ENCODE data around the gene NOP9.
"Not testable (repeated sequence)": the region's sequence is repeated elsewhere in the genome, so short reads cannot be mapped to it uniquely, and the experiment has no call there.

The NOP9 gene

DNA sequence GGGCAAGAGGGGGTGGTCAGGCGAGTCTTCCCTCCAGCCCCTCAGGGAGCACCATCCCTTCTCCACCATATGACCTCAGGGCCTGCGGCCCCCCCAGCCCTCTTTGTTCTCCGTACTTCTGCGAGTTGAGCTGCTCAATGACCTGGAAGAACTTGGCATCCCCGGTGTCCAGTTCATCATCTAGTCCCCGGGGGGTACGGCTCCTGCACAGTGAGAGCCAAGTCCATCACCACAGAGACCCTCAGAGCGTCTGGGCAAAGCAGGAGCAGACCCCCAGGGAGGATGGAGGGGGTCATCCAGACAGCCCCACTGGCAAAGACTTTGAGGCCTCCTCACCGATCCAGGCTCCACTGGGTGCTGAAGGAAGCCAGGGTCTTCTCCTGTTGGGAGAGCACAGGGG, 26.3 kb downstream of the NOP9 start:
- no peak for DNase-seq (ENCODE audit: low read depth in 2 of 2)

DNA sequence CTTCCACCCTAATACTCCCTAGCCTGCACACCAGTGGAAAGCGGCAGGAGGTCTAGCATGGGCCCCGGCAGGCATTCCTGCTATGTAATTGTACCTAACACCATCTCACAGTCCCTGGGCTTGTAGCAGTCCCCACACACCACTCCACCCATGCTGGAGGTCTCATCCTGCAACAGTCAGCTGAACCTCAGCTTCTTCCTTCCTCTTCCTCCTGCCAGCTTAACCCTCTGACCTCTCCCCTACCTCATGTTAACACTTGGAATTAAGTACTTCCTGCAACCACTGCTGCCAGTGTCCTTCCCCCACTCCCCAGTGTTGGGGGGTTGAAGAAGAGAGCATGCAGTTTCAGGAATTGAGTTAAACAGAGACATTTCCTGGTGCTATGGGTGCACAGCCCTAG, 27.7 kb downstream of the NOP9 start:
- DNase-seq (ENCODE audit: low read depth in 2 of 2) = no peak

DNA sequence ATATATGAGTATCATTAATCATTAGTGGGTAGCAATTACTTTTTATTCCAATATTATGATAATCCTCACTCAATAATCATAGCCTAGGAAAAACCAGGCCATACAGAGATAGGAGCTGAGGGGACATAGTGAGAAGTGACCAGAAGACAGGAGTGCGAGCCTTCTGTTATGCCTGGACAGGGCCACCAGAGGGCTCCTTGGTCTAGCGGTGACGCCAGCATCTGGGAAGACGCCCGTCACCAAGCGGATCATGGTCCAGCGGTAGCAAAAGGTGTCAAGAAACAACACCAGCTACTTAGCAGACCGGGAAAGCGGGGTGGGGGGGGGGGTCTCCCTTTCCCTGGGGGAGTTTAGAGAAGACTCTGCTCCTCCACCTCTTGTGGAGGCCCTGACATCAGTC, 28.3 kb downstream of the NOP9 start:
- not testable (repeated sequence) for DNase-seq (ENCODE audit: low read depth in 2 of 2)

DNA sequence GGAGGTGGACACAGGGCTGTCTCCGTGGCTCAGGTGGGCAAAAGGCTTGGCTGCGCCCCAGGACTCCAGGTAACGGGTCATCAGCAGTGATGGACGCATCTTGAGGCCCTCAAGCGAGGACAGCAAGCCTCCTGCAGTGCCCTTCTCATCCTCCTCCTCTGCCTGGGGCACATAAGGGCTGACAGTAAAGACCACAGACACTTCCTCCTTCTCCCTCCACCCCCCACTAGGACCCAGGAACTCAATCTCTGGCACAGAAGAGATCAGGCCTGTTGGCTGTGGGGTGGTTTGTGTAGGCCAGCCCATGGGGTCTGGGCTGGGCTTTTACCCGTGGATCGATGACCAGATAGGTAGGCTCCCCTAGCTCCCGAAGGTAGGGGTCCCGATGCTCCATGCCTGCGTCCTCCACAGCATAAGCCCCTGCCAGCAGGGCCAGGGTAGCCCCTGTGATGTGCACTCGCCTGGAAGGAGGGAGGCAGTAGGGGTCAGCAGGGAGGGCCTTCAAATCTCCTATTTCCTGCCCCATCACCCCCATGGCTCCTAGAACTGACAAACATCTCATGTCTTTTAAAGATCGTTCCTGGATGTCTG, 29.5 kb downstream of the NOP9 start:
- DNase-seq (ENCODE audit: low read depth in 2 of 2) = no peak

DNA sequence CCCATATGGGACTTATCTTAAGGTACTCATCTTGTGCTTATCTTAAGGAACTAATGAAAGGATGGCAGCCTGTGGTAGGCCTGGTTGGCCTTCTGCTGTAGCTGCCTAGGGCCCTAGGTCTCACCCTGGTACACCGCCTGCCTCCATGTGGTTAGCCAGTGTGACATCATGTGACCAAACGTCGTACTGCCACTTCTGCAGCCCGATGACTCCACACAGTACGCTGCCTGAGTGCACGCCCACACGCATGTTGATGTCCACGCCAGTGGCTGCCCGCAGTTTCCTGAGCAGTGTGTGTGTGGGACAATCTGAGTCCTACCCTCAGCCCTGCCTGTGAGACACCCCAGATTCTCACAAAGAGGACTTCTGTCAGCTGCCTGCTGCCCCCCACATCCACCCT, 30.1 kb downstream of the NOP9 start:
- DNase-seq (ENCODE audit: low read depth in 2 of 2) = no peak

DNA sequence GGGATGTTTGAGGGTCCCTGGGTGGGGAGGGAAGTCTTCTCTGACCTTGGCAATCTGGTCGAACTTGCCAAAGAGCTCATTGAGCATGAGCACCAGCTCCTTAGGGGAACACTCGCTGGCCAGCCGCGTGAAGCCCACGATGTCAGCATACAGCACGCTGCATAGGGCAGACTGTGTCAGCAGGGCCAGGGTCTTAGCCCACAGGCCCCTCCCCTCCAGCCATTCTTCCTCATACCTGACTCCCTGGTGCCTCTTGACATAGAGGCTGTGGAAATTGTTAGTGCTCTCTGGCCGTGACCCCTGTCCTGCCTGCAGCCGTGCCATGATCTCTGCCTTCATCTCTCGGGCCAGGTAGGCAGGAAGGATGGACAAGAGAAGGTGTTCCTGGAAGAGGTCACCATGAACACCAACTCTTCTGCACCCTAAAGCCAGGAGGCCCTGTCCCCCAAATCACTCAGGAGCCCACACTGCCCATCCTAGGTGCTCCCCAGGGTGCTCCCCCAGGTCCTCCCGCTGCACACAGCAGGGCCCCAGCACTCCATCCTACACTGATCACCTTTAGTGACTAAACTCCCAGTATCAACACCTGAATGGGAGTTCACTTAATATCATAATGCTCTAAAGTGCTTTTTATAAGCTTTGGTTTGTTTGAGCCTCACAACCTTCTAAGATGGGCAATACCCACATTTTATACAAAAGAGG, 31.5 kb downstream of the NOP9 start:
- no peak for DNase-seq (ENCODE audit: low read depth in 2 of 2)

DNA sequence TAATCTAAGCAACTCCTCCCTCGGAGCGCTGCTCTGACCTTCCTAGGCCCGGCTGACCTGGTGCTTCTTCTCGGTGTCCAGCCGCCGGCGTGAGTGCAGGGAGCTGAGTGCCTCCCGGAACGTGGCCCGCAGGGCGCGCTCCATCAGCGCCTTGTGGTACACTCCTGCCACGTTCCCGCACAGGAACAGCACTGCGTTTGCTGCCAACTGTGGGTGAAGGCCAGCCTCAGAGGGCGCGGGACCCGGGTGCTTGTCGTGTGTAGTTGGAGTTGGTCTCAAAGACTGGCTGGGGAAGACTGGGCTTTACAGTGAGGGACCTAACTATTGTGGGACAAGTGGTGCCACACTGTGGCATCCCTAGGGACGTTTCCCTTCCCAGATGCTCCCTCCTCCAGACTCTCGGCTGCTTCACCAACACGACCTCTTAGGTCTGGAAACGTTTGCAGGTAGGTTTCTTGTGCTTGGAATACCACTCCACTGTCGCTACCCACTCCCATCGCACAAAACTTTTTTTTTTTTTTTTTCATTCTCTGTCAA, 32.1 kb downstream of the NOP9 start:
- no peak for DNase-seq (ENCODE audit: low read depth in 2 of 2)

DNA sequence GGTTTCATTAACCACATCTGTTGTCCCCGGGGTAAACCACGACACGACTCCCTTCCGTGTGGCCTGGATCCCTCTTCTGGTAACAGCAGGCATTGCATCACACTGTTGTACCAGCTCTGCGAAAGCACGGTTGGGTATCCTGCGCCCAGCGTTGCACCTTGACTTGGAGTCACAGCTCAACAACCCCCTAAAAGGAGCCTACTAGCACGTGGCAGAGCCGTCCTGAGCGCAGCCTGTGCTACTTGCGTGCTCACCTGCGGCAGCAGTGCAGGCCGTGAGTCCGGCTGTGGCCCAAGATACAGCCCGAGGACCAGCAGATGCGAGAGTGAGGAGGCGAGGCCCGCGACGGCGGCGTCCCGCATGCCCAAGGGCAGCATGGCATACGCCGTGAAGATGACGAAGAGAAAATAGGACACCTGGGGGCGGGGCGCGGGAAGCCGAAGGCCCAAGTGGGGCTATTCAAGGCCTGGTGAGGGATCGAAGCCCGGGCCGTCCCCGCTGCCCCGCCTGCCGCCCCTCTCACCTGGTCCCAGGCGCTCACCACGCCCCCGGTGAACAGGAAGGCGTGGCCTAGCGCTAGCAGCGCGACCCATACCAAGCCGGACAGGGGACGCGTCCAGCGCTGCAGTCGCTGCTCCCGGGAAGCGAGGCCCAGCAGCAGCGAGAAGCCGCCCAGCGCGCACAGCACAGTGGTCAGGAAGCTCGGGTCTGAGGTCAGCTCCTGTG, 32.8 kb downstream of the NOP9 start:
- no peak for DNase-seq (ENCODE audit: low read depth in 2 of 2)

DNA sequence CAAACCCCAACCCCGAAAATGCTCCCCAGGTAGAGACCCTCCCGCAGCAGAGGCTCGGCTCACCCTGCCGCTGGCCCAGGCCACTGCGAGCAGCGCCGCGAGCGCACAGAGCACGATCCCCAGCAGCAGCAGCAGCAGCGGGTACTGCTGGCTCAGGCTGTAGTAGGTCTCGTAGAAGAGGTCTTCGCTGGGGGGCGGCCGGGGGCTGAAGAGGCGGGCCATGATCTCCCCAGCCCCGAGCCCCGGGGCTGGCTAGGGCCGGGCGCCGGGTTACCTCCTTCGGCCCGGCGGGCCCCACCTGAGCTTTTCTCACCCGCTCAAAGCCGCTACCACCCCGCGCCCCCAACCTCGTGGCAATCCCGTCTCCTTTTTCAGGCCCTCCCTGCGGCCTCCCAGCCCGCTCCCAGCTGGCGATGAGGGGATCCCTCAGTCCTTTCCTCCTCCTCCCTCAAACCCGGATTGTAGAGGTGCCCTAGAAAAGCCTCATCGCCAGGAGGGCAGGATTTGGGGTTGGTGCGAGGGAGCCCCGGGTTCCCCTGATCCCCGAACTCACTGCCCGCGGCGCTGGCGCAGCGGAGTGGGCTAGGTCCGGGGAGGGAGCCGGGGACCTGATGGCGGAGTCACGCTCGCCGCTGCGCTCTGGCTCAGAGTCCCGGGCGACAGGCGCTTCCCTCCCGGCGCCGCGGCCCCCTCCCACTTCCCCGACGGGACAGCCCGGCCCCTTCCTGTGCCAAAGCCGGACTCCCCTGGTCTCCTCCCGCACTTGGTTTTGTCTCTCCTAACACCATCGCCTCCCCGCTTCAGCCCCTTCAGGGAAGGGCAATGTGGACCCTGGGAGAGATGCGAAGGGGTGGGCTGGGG, 35.0 kb downstream of the NOP9 start, which contains the start of gene ADCY4:
ADCY4 (minus strand) TSS at position 641 of the 861 bp plus-strand sequence; CDS start at position 222, 419 bp downstream.
- no peak for DNase-seq (ENCODE audit: low read depth in 2 of 2)

DNA sequence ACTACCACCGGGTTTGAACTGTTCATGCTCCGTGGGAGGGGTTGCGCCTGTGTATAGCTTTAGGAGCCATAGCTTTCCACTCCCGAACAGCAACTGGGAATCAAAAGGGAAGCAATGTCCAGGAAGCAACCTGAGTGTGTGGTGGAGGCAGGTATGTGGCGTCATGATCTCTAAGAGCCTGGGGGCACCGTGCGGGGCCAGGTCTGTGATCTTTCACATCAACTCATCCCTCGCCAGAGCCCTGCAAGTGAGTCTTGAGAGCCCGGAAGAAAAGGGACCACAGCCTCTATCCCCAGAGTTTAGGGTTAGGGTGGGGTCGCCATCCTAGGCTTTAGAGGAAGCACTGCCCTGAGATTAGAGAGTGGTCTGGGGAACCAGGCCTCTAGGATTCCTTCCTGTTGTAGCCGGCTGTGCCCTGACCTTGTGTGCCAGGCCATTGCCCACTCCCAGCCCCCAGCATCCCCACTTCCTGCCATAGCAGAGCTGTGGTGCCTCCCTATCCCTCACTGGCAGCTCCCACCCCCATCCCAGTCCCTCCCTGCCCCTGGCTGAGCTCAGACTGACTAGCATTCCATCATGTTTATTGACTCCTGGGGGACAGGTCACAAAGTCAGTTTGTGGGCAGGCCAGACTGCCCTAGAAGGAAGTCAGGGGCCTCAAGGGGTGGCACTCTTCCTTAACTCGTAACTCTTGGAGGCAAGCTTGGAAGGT, 36.0 kb downstream of the NOP9 start:
- no peak for DNase-seq (ENCODE audit: low read depth in 2 of 2)

DNA sequence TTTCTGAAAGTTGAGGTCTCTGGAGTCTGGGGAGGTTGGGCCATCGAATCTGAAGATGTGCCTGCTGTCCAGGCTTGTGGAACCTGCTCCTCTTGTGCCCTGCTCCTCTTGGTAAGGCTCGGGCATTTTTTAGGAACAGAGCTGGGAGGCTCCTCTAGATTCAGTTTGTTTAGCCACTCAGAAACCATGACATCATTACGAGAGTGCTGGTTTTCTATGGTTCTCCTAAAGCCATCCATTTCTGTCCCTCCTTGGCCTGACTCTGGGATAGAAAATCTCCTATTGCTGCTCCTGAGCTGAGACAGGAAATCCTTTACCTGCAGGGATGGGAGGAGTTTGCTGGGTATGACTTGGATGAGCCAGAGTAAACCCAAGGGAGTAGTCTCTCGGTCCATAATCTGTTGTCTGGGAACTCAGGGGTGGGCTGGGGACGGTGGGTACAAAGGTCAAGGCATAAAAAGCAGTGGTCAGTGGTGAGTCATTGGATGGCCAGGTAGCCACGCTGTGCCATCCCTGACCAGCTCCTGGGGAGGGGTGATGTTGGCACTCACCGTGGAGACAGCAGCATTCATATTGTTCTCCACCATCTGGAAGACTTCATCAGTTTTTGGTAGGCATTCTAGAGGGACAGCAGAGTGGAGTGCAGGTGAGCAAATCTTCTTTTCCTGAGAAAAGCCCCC, 37.6 kb downstream of the NOP9 start:
- no peak for DNase-seq (ENCODE audit: low read depth in 2 of 2)

DNA sequence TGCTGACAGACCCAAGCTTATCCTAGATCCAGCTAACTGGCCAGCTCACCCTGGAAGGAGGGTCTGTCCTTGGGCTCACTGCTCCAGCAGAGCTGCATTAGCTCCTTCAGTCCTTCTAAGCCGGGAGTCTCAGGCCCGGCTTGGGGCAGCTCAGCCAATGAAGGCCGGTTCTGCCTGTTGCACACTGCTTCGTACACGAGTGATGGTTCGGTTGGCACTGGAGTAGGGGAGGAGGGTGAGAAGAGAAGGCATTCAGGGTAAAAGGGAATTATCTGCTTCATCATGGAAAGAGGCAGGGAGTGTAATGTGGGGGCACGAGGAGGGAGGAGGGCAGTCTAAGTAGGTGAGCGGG, 38.1 kb downstream of the NOP9 start:
- DNase-seq (ENCODE audit: low read depth in 2 of 2) = no peak

DNA sequence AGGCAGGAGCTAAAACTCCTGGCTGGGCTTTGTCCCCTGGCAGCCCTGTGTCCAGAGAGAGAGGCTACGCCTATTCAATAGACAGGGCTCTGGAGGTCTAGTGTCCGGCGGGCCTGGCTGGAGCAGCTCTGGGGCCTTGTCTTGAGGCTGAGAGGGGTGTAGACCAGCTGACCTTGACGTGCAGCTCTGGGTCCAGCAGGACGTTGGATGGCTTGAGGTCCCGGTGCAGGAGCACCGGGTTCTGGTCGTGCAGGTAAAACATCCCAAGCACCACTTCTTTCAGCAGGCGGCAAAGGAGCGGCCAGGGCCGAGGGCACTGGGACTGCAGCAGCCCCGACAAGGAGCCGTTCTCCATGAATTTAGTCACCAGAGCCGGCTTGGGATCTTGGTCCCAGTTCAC, 39.2 kb downstream of the NOP9 start:
- DNase-seq (ENCODE audit: low read depth in 2 of 2) = no peak

DNA sequence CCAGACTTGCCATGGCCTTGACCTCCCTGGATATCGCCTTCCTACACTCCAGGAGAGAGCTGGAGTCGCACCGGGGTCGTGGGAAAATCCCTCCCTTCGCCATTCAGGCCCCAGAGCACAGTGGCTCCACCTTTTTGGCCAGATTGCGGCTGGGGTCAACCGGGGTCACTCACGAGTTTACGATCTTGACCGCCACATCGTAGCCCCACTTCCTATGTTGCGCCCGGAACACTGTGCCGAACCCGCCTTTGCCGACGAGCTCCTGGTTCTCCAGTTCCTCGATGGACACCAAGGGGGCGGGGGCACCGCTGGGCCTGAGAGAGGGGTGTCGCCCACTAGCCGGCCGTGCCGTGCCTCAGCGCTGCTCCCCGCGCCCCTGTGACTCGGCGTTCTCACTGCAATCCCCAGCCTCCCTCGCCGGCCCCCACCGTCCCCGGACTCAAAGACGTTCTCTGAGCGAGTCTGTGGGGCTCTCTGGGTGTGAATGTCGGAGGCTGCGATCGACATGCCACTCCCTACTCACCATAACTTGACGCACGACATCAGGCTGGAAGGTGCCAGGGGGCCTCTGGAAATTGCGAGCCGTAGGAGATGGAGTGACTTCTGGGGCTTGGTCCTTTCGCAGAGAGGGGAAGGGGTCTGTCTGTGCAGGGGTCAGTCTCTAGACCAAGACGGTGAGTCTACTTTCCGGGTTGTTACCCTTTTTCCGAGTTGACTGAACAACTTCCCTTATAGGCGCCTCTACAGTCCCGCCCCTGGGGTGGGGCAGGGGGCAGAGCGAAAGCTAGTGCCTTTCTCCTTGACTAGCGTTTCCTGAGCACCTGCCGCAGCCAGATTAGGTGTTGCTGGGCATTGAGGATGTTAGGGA, 39.9 kb downstream of the NOP9 start, which contains the start of gene RIPK3:
RIPK3 (minus strand) TSS at position 708 of the 868 bp plus-strand sequence; CDS start at position 543, 165 bp downstream.
- DNase-seq (ENCODE audit: low read depth in 2 of 2) = no peak

DNA sequence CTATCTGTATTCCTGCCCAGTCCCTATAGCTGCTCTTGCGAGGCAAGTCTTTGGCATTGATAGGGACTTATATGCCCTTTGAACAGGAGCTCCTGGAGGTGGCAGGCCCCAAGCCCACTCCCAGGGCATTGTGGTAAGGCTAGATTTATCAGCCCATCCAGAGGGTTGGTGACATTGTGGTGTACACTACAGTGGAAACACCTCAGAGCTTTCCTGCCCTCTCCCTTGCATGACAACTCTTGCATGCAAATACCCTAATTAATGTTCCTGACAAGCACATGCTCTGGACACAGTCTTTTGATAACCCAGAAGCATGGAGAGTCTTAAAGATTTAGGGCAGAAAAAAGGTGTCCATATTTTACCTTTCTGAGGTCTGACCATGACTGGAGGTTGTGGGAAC, 41.0 kb downstream of the NOP9 start:
- no peak for DNase-seq (ENCODE audit: low read depth in 2 of 2)

DNA sequence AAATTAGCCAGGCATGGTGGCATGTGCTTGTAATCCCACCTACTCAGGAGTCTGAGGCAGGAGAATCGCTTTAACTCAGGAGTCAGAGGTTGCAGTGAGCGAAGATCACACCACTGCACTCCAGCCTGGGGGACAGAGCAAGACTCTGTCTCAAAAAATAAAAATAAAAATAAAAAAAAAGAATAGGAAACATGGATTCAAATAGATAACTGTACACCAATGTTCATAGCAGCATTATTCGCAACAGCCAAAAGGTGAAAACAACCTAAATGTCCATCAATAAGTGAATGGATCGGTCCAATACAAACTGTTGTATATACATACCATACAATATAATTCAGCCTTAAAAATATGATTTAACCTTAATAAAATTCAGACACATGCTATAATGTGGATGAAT, 43.2 kb downstream of the NOP9 start:
- DNase-seq (ENCODE audit: low read depth in 2 of 2) = no peak

DNA sequence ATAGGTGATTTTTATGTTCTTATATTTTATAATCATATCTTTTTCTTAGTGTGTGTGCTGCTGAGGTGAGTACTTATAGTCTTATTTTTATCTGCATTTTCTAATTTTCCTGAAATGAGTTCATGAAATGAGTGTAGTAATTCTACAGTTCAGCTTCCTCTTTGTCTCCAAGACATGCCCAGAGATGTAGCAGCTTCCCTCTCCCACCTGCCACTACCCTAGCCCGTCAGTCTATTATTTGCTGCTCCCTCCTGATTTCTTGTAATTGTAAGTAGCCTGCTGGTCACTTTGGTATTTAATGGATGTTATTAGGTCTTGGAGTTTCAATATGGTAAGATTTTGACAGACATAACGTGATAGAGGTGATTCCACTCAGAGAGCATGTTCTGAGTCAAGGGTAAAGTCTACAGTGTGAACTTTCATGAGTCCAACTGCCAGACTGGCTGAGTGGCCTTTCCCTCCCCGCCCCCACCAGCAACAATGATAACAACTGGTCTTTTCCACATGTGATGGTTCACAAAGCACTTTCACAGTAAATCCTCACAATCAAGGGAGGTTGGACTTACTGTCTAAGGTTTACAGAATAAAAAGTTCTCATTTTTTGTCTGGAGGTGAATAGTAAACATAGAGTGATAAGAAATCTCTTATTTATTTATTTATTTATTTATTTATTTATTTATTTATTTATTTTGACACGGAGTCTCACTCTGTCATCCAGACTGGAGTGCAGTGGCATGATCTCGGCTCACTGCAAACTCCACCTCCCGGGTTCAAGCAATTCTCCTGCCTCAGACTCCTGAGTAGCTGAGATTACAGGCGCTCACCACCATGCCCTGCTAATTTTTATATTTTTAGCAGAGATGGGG, 44.4 kb downstream of the NOP9 start:
- DNase-seq (ENCODE audit: low read depth in 2 of 2) = no peak

DNA sequence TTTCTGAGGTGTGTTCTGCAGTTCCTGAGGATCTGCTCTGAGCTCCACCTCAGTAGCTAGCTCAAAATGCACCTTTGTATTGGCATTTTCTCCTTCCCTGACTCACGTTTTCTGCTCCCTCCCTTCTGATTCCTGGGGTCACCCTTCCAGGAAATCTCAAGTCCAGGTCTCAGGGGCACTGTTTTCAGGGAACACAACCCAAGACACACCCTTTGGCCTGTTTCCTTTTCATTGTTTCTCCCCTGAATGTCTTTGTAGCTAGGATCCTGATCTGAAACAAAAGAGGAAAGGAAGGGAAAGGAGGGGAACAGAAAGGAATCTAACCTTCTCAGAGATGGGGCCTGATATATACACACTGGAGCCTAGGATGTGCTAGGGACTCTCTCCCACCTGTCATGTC, 47.5 kb downstream of the NOP9 start:
- DNase-seq (ENCODE audit: low read depth in 2 of 2) = no peak

DNA sequence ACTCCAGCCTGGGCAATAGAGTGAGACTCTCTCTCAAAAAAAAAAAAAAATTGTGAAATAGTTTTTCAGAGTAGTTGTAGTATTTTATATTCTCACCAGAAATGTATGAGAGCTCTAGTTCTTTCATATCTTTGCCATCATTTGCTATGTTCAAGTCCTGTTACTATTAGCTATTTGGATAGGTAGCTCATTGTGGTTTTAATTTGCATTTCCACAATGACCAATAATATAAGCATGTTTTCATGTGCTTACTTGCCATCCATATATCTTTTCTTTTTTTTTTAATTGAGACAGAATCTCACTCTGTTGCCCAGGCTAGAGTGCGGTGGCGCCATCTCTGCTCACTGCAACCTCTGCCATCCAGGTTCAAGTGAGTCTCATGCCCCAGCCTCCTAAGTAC, 48.5 kb downstream of the NOP9 start:
- no peak for DNase-seq (ENCODE audit: low read depth in 2 of 2)

Measured in fibroblast of skin of left biceps (primary cell).